ENCODE results near the gene TUBGCP6.

Gene TUBGCP6

DNA sequence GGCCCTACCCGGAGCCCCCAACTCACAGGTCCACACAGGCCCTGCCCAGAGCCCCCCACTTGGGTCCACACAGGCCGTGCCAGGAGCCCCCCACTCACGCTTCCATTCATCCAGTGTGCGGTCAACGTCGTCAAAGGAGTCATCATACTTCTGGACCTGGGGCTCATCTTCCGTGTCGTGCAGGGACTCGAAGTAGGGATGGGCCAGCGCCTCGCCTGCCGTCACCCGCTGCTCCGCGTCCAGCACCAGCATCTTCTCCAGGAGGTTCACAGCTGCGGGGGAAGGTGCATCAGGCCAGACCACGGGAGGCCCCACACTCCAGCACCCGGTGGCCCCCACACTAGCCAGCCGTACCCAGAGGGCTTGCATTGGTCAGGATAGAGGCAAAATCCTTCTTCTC lies 10.3 kb upstream of the TUBGCP6 start:
- no peak overlapping the region for H3K4me3 ChIP-seq (replicated peaks; ENCODE audit: low read depth, low read length)
- DNase-seq (ENCODE audit: extremely low read depth, low read depth) = no peak
- TF ChIP-seq, protein P1, sequence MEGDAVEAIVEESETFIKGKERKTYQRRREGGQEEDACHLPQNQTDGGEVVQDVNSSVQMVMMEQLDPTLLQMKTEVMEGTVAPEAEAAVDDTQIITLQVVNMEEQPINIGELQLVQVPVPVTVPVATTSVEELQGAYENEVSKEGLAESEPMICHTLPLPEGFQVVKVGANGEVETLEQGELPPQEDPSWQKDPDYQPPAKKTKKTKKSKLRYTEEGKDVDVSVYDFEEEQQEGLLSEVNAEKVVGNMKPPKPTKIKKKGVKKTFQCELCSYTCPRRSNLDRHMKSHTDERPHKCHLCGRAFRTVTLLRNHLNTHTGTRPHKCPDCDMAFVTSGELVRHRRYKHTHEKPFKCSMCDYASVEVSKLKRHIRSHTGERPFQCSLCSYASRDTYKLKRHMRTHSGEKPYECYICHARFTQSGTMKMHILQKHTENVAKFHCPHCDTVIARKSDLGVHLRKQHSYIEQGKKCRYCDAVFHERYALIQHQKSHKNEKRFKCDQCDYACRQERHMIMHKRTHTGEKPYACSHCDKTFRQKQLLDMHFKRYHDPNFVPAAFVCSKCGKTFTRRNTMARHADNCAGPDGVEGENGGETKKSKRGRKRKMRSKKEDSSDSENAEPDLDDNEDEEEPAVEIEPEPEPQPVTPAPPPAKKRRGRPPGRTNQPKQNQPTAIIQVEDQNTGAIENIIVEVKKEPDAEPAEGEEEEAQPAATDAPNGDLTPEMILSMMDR (IDR thresholded peaks at IDR 0.05; ENCODE audit: low read depth, low read length, missing control alignments) = no peak

DNA sequence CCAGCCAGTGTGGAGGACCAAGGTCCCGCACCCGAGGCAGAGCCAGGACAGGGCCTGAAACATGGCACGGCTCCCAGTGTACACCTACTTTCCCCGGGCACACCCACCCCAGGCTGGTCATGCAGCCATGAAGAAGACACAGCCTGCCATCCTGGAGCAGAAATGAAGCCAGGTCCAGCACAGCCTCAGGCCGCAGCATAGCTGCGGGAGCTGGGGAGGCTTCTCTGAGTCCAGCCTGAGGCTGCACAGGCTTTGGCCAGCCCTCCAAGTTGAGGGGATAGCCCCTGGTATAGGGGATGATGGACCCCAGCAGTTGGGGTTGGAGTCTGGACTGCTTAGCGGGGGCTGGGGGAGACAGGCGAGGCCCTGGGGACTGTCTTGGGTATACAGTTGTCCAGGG lies 9.1 kb upstream of the TUBGCP6 start:
- DNase-seq (ENCODE audit: extremely low read depth, low read depth) = no peak
- no peak overlapping the region for H3K4me3 ChIP-seq (replicated peaks; ENCODE audit: low read depth, low read length)
- TF ChIP-seq, protein P1 (IDR thresholded peaks at IDR 0.05; ENCODE audit: low read depth, low read length, missing control alignments) = no peak

- no peak for DNase-seq (ENCODE audit: extremely low read depth, low read depth)
- TF ChIP-seq, protein P1 (IDR thresholded peaks at IDR 0.05; ENCODE audit: low read depth, low read length, missing control alignments) = no peak
- H3K4me3 ChIP-seq (replicated peaks; ENCODE audit: low read depth, low read length) = no peak overlapping the region
Measured at GRCh38 chr22:50253046-50253915, 8.5 kb upstream of the TUBGCP6 start.

- H3K4me3 ChIP-seq (replicated peaks; ENCODE audit: low read depth, low read length) = no peak overlapping the region
- TF ChIP-seq, protein P1 (IDR thresholded peaks at IDR 0.05; ENCODE audit: low read depth, low read length, missing control alignments) = peak; percentile 72
- no peak for DNase-seq (ENCODE audit: extremely low read depth, low read depth)
Measured at GRCh38 chr22:50252082-50253045, 7.5 kb upstream of the TUBGCP6 start.

GRCh38 chr22:50251477-50252081 lies 6.8 kb upstream of the TUBGCP6 start:
- H3K4me3 ChIP-seq (replicated peaks; ENCODE audit: low read depth, low read length) = peak overlapping the region; percentile 74
- TF ChIP-seq, protein P1 (IDR thresholded peaks at IDR 0.05; ENCODE audit: low read depth, low read length, missing control alignments) = no peak
- no peak for DNase-seq (ENCODE audit: extremely low read depth, low read depth)

Data from HFF-Myc (cell line).